HAP-1 (cell line): Measurements from ENCODE around the gene PDZRN3.

Experiments used
- DNase-seq, 2 experiments: peaks; one replicate each; pipeline ENCODE4 v3.0.0-alpha.2; 2016 to 2020; ENCODE audit warnings: low spot score in 2 of 2
- H3K27me3 ChIP-seq: fragments of 250-450 bp; sonication (Bioruptor Pico); 2 replicates; pipeline ENCODE4 v1.5.1; 2020; ENCODE audit warnings: low read depth, mild to moderate bottlenecking, moderate library complexity
- H3K36me3 ChIP-seq: fragments of 250-450 bp; sonication (Bioruptor Pico); replicated peaks from 2 replicates; pipeline ENCODE4 v1.5.1; 2020; ENCODE audit warnings: mild to moderate bottlenecking
- H3K4me1 ChIP-seq: fragments of 250-450 bp; sonication (Bioruptor Pico); 2 replicates; pipeline ENCODE4 v1.5.1; 2020; ENCODE audit warnings: mild to moderate bottlenecking
- H3K4me3 ChIP-seq: fragments of 250-450 bp; sonication (Bioruptor Pico); 2 replicates; pipeline ENCODE4 v1.5.1; 2020; ENCODE audit warnings: mild to moderate bottlenecking, moderate library complexity
- H3K9me3 ChIP-seq: fragments of 250-450 bp; sonication (Bioruptor Pico); 2 replicates; pipeline ENCODE4 v1.5.1; 2020; ENCODE audit warnings: mild to moderate bottlenecking, moderate library complexity
- in situ Hi-C: fragments of 300-500 bp; cut with MboI; formaldehyde crosslinking; loops from 3 replicates; pipeline ENCODE4 v1.14.3; 2020; ENCODE audit warnings: low sequenced_read_pairs, inconsistent platforms, mixed read lengths

Gene PDZRN3

GRCh38 chr3:73550032-73550431 lies 74.7 kb downstream of the PDZRN3 start:
- no peaks in the 10 kb centered on the region for H3K36me3 ChIP-seq
- H3K4me1 ChIP-seq = no peaks in the 10 kb centered on the region; the same call in 1 of the 2 replicates
- no peaks in the 10 kb centered on the region for H3K27me3 ChIP-seq
- DNase-seq = no peak
- H3K9me3 ChIP-seq = no peaks in the 10 kb centered on the region
- H3K4me3 ChIP-seq = no peak overlapping the region
- in situ Hi-C loops = no loop called here

- no peak for DNase-seq
- no peaks in the 10 kb centered on the region for H3K4me1 ChIP-seq
- in situ Hi-C loops = no loop called here
- H3K36me3 ChIP-seq = no peaks in the 10 kb centered on the region
- no peaks in the 10 kb centered on the region for H3K9me3 ChIP-seq
- H3K4me3 ChIP-seq = no peak overlapping the region
- no peaks in the 10 kb centered on the region for H3K27me3 ChIP-seq
These were observed 75.6 kb downstream of the PDZRN3 start for GRCh38 chr3:73549051-73549600.

GRCh38 chr3:73548436-73548835 lies 76.3 kb downstream of the PDZRN3 start:
- in situ Hi-C loops = no loop called here
- H3K4me1 ChIP-seq = no peaks in the 10 kb centered on the region
- no peaks in the 10 kb centered on the region for H3K36me3 ChIP-seq
- H3K4me3 ChIP-seq = no peak overlapping the region
- no peaks in the 10 kb centered on the region for H3K9me3 ChIP-seq
- no peaks in the 10 kb centered on the region for H3K27me3 ChIP-seq
- DNase-seq = no peak

DNA sequence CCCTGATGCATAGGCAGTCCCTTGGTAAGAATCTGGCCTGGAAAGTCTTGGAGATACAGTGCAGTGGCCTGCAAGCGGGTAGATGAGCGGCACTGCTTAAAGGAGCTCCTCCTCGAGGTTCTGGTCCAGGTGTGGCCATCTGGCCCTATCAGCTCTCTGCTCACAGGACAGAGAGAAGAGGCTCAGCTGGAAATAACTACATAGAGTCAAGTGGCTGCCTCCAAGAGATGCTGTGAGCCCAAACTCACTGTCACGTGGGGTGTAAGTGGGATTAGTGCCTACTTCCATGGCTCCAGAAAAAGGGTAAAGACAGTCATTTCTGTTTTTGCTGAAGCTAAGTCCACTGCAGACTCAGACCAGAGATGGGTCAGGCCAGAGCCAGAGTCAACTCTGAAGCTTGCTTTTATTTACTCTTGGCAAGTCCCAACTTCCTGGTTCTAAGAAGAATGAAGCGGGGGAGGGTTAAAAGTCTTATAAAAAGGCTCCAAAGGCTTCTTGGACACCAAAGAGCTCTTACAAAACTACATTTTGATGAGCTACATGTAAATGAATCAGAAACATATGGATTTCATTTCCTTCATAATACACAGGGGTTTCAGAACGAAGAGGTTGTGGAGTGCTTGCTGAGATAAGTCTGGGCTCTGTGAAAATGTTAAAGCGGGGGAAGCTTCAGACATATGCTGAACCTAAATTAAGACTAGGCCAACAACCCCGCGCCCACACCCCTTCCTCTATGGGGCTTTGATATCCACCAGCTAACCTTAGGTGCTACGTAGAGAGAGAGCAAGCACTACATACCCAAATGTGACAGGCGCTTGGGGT lies 77.1 kb downstream of the PDZRN3 start:
- no peaks in the 10 kb centered on the region for H3K9me3 ChIP-seq
- H3K4me1 ChIP-seq = no peaks in the 10 kb centered on the region
- in situ Hi-C loops = no loop called here
- H3K27me3 ChIP-seq = no peaks in the 10 kb centered on the region
- H3K36me3 ChIP-seq = no peaks in the 10 kb centered on the region
- H3K4me3 ChIP-seq = no peak overlapping the region
- no peak for DNase-seq

DNA sequence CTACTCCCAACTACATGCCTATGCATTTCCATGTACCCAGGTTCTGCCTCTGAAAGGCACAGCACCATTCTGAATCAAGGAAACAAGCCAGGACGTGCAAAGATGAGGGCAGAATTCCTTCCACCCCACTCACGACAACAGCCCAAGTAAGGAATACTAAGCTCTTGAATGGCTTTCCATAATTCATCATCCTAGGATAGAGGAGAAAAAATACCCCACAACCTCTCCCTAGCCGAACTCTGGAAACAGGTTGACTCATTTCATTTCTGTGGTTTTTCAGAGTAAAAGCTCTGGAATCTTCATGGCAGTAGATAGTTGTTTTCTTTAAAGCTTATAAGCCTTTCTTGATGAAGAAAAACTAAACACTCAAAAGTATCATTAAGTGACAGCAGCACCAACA lies 77.8 kb downstream of the PDZRN3 start:
- Histone ChIP-seq H3K27me3 (no peaks in the 10 kb centered on the region), H3K9me3 (no peaks in the 10 kb centered on the region), H3K36me3 (no peaks in the 10 kb centered on the region), H3K4me1 (no peaks in the 10 kb centered on the region), H3K4me3 (no peak overlapping the region)
- in situ Hi-C loops = no loop called here
- no peak for DNase-seq

GRCh38 chr3:73543412-73543811 lies 81.3 kb downstream of the PDZRN3 start:
- H3K4me1 ChIP-seq = peaks cover 3% of the 10 kb centered on the region; the same call in 1 of the 2 replicates
- no peaks in the 10 kb centered on the region for H3K27me3 ChIP-seq
- H3K9me3 ChIP-seq = no peaks in the 10 kb centered on the region
- no peak for DNase-seq
- H3K4me3 ChIP-seq = no peak overlapping the region
- H3K36me3 ChIP-seq = no peaks in the 10 kb centered on the region
- in situ Hi-C loops = no loop called here

DNA sequence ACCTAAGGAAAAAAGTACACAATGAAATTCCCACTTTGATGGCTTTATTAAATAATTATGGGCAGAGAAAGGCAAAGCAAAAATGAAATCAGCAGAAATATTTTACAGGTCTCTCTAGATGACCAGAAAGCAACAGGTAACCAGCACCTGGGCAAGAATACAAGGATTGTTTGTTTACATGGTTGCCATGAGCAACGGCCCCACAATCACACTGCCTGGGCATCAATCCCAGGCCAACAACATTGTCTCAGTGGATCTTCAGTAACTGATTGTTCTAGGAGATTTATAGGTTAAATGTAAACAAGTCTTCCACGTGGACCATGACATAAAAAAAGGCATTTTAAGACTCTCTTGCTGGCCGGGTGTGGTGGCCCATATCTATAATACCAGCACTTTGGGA lies 82.6 kb downstream of the PDZRN3 start:
- DNase-seq = peak in 1 of 2 experiments; percentile 16

DNA sequence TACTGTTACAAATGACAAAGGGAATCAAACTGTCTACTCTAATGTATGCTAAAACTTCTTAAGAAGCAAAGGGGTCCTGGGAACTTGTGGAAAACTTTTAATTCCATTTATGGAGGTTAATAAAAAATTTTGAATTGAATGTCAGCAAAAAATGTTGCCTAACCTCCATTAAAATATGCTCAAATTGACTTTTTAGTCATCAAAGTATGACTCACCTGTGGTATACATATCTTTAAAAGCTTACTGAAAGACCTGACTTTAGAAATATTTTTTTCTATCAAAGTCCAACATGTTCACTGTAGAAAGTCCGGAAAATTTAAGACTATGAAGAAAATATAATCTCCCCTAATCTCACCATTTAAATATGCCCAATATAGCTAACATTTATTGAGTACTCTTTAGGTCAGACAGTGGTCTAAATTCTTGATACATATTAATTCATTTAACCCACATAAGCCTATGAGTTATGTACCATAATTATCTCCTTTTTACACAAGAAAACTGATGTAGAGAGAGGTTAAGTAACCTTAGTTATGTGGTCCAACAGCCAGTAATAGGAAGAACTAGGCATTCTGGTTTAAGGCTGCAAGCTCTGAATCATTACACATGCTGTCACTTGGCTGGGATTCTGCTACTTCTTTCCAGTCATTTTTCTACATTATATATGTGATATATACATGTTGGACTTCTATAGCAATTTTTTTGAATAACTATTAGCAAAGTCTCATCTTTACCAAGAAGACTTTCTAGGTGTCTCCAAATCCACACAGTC lies 83.6 kb downstream of the PDZRN3 start:
- H3K9me3 ChIP-seq = no peaks in the 10 kb centered on the region
- H3K4me1 ChIP-seq = peaks cover 3% of the 10 kb centered on the region; the same call in 1 of the 2 replicates
- no peaks in the 10 kb centered on the region for H3K36me3 ChIP-seq
- no peaks in the 10 kb centered on the region for H3K27me3 ChIP-seq
- H3K4me3 ChIP-seq = no peak overlapping the region
- DNase-seq = no peak
- in situ Hi-C loops = no loop called here

More for the DNA sequence above, 82.6 kb downstream of the PDZRN3 start:
- in situ Hi-C loops = no loop called here
- H3K36me3 ChIP-seq = no peaks in the 10 kb centered on the region
- H3K4me3 ChIP-seq = no peak overlapping the region
- no peaks in the 10 kb centered on the region for H3K27me3 ChIP-seq
- no peaks in the 10 kb centered on the region for H3K9me3 ChIP-seq
- H3K4me1 ChIP-seq = peaks cover 3% of the 10 kb centered on the region; the same call in 1 of the 2 replicates

- Histone ChIP-seq H3K36me3 (no peaks in the 10 kb centered on the region), H3K9me3 (no peaks in the 10 kb centered on the region), H3K4me3 (no peak overlapping the region), H3K27me3 (no peaks in the 10 kb centered on the region), H3K4me1 (peaks cover 3% of the 10 kb centered on the region; the same call in 1 of the 2 replicates)
- in situ Hi-C loops = no loop called here
- no peak for DNase-seq
These were observed 86.3 kb downstream of the PDZRN3 start for GRCh38 chr3:73538486-73538885.

- DNase-seq = no peak
- Histone ChIP-seq H3K4me3 (no peak overlapping the region), H3K9me3 (no peaks in the 10 kb centered on the region), H3K27me3 (no peaks in the 10 kb centered on the region), H3K4me1 (peaks cover 3% of the 10 kb centered on the region; the same call in 1 of the 2 replicates), H3K36me3 (no peaks in the 10 kb centered on the region)
- in situ Hi-C loops = no loop called here
These were observed 87.8 kb downstream of the PDZRN3 start for GRCh38 chr3:73536952-73537351.

- DNase-seq = no peak
- H3K4me1 ChIP-seq = peaks cover 3% of the 10 kb centered on the region; the same call in 1 of the 2 replicates
- in situ Hi-C loops = no loop called here
- H3K9me3 ChIP-seq = no peaks in the 10 kb centered on the region
- H3K36me3 ChIP-seq = no peaks in the 10 kb centered on the region
- H3K4me3 ChIP-seq = no peak overlapping the region
- no peaks in the 10 kb centered on the region for H3K27me3 ChIP-seq
These were observed 88.3 kb downstream of the PDZRN3 start for GRCh38 chr3:73536336-73536895.

GRCh38 chr3:73535931-73536330 lies 88.8 kb downstream of the PDZRN3 start:
- Histone ChIP-seq H3K4me1 (peaks cover 3% of the 10 kb centered on the region; the same call in 1 of the 2 replicates), H3K36me3 (no peaks in the 10 kb centered on the region), H3K9me3 (no peaks in the 10 kb centered on the region), H3K4me3 (no peak overlapping the region), H3K27me3 (no peaks in the 10 kb centered on the region)
- in situ Hi-C loops = no loop called here
- no peak for DNase-seq

DNA sequence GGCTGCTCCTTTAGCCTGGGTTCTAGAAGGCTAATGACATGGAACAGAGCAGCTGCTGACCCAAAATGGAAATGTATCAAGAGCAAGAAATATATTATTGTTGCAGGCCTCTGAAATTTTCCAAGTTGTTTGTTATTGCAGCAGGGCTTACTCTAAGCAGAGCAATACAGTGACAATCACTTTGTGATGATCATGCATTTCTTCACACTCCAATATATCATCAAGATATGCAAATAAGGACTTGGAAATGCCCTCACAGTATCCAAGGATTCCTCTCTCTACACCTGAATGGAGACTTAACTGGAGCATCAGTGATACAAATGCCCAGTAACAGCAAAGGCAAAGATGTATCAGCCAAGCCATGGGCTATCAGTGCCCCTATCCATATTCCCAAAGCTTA lies 89.6 kb downstream of the PDZRN3 start:
- H3K36me3 ChIP-seq = no peaks in the 10 kb centered on the region
- no peaks in the 10 kb centered on the region for H3K27me3 ChIP-seq
- H3K9me3 ChIP-seq = no peaks in the 10 kb centered on the region
- H3K4me1 ChIP-seq = peaks cover 3% of the 10 kb centered on the region; the same call in 1 of the 2 replicates
- in situ Hi-C loops = no loop called here
- H3K4me3 ChIP-seq = no peak overlapping the region
- no peak for DNase-seq
